HG03558 (cell line): Measurements from ENCODE around the gene PIH1D2.
"Not testable (repeated sequence)": the region's sequence is repeated elsewhere in the genome, so short reads cannot be mapped to it uniquely, and the experiment has no call there.

Source experiments
- ATAC-seq: cut with Tn5 transposase; IDR thresholded peaks from one replicate; pipeline ENCODE4 v1.9.1; 2021; ENCODE audit warnings: moderate number of reproducible peaks; ENCODE audit not compliant: unreplicated experiment; ENCODE audit errors: extremely low read depth

Gene PIH1D2

DNA sequence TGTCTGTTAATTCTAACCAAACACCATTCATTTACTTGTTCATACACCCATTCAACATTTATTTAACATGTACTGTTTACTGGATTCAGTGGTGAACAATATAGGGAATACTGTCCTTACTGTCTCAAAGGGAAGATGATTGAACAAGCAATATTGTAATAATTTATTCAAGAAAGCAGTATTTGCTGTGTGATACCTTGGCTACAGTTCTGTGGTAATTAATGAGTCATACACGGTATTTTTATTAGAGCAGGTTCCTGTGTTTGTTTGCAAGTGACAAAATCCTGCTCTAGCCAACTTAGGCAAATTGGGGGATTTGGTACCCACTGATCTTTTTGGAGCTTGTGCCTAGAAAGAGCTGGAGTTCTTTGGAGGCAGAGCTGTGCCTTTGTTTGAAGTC lies 15.7 kb downstream of the PIH1D2 start:
- no peak for ATAC-seq

DNA sequence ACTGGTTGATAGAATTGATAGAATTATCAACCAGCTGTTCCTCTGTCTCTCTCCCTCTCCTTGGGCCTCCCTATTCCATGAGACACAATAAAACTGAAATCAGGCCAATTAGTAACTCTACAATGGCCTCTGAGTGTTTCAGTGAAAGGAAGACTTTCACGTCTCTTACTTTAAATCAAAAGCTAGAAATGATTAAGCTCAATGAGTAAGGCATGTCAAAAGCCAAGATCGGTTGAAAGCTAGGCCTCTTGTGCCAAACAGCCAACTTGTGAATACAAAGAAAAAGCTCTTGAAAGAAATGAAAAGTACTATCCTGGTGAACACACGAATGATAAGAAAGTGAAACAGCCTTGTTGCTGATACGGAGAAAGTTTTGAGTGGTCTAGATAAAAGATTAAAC lies 16.6 kb downstream of the PIH1D2 start:
- no peak for ATAC-seq

DNA sequence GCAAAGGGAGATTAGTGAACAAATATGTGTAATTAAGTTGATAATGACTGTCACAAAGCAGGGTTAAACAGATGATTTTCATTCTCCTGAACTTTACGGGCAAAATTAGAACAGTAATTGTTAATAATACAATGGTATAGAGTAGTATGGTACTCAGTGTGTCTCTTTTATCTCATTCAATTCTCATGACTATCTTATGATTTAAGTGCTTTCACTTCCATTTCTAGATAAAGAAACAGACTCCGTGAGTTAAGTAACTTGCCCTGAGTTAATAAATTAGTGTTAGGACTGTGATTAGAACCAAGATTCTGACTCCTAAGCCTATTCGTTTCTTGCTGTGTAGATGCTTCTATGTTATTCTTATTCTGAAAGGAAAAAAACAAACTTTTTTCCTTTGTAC lies 22.0 kb downstream of the PIH1D2 start:
- ATAC-seq = no peak

DNA sequence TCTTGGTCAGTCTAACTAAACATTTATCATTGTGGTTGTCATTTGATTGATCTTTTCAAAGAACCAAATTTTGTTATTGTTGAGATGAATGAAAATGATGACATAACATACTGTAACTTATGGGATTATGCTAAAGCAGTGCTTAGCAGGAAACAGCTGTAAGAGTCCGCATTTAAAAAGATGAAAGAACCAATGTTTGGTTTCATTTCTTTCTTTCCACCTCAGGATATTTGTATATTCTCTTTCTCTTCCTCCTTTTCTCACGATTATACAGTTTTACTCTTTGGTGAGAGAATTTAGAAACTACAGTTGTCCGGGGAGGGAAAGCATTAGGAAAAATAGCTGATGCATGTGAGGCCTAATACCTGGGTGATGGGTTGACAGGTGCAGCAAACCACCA lies 23.1 kb downstream of the PIH1D2 start:
- peak; percentile 54 for ATAC-seq

DNA sequence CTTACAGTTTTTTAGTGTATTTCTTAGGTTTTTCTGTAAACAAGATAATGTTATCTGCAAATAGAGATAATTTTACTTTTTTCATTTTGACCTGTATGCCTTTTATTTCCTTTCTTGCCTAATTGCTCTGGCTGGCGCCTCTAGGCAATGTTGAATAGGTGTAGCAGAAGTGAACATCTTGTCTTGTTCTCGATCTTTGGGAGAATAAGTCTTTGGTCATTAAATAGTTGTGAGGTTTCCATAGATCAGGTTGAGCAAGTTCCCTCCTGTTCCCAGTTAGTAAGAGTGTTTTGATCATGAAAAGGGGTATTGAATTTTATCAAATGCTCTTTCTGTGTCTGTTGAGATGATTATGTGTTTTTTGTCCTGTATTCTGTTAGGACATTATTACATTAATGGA lies 24.0 kb downstream of the PIH1D2 start:
- no peak for ATAC-seq

DNA sequence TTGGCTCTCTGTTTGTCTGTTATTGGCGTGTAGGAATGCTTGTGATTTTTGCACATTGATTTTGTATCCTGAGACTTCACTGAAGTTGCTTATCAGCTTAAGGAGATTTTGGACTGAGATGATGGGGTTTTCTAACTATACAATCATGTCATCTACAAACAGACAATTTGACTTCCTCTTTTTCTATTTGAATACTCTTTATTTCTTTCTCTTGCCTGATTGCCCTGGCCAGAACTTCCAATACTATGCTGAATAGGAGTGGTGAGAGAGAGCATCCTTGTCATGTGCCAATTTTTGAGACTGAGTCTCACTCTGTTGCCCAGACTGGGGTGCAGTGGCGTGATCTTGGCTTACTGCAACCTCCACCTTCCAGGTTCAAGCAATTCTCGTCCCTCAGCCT lies 25.6 kb downstream of the PIH1D2 start:
- not testable (repeated sequence) for ATAC-seq

DNA sequence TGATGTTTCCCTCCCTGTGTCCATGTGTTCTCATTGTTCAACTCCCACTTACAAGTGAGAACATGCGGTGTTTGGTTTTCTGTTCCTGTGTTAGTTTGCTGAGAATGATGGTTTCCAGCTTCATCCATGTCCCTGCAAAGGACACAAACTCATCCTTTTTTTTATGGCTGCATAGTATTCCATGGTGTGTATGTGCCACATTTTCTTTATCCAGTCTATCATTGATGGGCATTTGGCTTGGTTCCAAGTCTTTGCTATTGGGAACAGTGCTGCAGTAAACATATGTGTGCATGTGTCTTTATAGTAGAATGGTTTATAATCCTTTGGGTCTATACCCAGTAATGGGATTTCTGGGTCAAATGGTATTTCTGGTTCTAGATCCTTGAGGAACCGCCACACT lies 27.2 kb downstream of the PIH1D2 start:
- not testable (repeated sequence) for ATAC-seq

DNA sequence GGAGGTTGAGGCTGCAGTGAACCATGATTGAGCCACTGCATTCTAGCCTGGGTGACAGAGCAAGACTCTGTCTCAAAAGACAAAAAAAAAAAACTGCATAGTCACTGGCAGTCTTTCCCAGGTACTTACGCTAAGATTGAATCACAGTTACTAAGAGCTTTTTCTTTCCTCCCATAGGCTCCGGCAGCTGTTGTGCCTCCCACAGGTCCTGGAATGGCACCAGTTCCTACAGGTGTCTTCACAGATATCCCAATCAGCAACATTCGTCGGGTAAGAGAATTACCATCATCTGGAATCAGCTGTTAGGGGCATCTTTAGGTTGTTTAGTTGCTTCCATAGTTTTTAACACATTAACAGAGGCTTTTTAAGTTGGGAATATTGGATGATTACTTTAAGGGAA lies 28.9 kb downstream of the PIH1D2 start:
- ATAC-seq = no peak

DNA sequence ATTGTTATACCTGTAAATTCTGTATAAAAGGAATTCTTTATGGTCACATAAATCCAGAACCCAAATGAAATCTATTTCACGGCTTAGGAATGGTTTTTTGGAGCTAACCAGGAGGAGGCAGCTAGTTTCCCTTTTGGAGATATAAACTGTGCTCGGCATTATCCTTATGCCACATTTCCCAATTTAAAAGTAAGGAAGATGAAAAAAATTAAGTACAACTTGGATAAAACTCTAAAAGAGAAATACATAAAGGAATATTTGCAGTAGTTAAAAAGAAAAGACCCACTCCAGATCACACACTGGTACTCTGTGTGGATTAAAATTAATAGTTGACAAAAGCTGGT lies 30.9 kb downstream of the PIH1D2 start:
- ATAC-seq = no peak

DNA sequence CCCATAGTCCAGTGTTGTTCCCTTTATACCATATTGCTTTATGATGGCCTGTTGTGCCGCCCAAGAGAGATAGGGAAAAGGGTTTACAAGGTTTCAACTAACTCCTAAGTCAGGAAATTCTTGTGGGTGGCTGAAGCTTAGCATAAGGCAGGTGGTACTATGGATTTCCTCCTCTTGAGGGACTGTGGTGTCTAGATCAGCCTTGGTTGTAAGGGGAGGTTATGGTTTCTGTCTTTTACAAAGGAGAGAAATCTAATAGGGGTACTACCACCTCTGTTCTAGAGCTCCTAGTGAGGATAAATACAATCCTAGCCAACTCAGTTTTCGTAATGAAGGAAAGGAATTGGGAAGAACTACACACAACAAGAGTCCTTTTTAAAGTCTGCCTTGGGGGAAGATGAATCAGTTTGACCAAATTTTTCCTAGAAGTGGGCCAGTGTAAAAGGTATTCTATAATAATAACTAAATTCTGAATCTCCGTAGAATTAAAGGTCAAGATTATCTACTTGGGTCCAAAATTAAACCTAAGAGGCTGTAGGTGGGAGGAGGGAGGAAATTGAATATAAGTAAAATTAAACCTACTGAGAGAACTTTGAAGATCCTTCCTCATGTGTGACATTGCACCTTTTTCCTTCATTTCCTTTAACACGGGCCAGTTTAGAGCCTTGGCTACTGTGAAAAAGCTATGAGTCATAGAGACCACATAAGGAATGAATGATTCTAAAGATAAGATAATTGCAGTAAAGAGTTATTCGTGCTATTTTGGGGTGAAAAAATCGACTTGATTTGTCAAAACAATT lies 31.5 kb downstream of the PIH1D2 start:
- no peak for ATAC-seq

DNA sequence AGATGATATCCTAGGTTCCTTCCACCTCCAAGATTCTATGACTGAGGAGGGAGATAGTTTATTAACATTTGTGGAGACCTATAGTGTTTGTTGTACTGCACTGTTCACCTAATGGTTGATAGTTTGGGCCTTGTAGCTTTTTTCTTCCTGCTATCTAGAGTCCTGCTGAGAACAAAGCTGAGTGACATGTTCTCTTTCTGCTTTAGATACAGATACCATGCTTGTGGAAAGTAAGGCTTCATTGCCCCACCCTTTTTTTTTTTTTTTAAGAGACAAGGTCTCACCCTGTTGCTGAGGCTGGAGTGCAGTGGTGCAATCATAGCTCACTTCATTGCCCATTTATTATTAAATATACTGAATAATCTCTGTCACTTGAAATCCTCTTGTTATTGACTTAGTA lies 36.3 kb downstream of the PIH1D2 start:
- no peak for ATAC-seq

DNA sequence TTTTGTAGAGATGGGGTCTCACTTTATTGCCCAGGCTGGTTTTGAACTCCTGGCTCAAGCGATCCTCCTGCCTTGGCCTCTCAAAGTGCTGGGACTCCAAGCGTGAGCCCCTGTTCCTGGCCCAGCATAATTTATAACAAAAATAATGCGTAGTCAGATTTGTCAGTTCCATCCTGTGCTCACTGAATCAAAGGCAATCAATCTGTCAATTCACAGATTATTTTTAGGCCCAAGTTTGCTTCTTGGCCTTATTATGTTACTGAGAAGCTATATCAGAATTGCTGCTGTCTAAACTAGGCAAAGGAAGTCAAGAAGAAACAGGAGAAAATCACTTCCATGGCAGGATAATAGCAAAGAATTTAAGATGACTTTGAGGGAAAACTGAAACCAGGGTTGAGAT lies 39.9 kb downstream of the PIH1D2 start:
- no peak for ATAC-seq

DNA sequence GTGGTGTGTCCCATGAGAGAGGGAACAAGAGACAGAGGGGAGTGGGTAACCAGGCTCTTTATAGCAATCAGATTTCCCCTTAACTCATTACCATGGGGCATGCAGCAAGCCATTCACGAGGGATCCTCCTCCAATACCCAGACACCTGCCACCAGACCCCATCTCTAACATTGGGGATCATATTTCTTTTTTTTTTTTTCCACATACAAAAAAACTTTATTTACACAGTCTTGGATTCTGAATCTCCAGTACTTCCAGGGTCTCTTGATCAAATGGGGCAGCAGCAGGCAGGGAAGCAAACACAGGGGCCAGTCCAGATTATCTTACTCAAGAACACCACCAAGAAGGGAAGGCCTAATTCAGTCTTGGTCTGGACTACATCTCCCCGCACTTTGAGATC lies 44.4 kb downstream of the PIH1D2 start:
- no peak for ATAC-seq

DNA sequence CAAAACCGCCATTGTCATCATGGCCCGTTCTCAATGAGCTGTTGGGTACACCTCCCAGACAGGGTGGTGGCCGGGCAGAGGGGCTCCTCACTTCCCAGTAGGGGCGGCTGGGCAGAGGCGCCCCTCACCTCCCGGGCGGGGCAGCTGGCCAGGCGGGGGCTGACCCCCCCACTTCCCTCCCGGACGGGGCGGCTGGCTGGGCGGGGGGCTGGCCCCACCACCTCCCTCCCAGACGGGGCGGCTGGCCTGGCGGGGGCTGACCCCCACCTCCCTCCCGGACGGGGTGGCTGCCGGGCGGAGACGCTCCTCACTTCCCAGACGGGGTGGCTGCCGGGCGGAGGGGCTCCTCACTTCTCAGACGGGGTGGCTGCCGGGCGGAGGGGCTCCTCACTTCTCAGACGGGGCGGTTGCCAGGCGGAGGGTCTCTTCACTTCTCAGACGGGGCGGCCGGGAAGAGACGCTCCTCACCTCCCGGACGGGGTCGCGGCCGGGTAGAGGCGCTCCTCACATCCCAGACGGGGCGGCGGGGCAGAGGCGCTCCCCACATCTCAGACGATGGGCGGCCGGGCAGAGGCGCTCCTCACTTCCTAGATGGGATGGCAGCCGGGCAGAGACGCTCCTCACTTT lies 46.9 kb downstream of the PIH1D2 start:
- not testable (repeated sequence) for ATAC-seq

DNA sequence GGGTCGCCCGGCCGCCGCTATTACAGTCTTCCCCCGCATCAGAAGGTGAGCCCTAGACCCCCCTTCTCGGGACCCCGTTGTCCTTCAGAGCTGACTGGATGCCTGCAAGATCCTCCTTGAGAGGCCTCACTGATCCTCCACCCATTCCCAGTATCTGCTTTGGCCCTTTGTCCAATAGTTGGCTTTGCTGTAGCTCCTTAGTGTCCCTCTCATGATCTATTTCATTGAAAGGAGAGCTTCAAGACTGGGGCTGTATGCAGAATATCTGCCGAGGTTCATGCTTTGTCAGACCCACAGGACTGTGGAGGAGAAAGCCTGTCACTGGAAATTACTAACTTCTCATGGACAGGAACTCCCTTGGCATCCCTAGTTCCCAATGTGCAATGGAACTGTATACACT lies 48.1 kb downstream of the PIH1D2 start:
- no peak for ATAC-seq

DNA sequence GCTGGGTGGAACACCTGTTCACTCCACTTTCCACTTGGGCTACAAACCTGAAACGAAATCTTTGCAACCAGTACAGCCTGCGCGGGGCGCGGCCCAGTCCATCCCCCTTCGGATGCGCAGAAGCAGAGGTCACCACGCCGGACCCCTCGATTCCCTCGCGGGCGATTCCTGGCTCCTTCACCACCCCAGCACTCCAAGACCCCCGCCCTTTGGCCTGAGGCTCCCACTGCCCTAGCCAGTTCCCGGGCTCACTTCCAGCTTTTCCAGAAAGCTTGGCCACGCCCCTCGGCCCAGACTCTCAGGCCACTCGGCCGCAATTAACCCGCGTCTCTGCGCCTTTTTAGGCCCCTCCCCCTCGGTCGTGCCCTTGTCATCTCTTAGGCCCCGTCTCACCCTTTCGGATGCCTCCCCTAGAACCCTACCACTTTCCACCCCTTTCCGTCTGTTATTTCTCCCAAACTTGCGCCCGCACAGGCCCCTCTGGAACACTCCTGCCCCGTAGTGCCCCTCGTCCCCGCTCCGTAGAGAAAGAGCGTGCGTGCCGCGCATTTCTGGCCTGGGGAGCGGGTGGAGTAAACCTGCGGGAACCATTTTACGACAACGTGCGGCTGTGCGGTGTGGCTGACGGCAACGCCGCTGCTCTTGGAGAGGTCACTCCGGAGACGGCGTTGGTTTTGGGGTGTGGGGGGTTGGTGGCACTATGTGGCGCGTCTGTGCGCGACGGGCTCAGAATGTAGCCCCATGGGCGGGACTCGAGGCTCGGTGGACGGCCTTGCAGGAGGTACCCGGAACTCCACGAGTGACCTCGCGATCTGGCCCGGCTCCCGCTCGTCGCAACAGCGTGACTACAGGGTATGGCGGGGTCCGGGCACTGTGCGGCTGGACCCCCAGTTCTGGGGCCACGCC lies 48.8 kb downstream of the PIH1D2 start, which contains the start of gene DLAT:
Gene DLAT (plus strand): TSS at position 636 of the 906 bp plus-strand sequence. CDS start 65 bp downstream, at position 701.
- ATAC-seq = peak; percentile 38

DNA sequence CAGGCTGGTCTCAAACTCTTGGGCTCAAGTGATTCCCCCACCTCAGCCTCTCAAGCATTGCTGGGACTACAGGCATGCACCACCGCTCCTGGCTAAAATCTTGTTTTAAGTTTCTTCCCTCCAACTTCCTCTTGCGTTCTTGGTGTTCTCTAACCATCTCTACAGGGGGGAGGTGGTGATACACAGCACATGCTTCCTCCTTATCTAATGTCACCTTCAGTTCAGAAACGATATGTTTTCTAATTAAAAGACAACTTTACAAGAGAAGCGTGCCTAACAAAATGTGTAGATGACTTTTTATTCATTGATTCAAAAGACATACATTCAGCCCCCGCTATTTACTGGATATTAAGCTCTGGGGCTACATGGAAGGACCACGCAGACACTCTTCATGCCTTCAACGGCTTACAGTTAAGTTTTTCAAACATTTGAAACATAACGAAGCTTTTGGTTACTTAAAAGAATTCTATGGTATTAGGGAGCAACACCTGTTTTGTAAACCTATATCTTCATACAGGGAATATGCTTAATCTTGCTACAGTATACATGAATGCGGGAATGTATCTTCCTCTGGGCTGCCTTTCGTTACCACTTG lies 49.5 kb downstream of the PIH1D2 start:
- ATAC-seq = peak; percentile 32

DNA sequence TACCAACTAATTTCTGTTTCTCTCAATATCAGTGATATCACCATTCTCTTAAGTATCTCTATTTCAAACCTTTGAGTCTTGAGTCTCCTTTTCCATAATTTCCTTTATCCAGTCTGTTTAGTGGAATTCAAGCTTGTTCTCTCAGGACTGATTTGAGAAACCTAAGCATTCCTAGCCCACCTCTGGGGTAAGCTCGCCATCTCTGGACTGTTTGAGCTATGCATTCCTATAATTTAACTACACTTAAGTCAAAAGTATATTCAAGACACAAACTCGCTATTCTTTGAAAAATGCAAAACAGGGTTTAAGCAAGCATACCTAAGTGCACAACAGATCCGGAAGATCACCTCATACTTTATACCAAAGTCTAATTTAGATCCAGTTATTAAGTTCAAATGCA lies 50.7 kb downstream of the PIH1D2 start:
- ATAC-seq = no peak

DNA sequence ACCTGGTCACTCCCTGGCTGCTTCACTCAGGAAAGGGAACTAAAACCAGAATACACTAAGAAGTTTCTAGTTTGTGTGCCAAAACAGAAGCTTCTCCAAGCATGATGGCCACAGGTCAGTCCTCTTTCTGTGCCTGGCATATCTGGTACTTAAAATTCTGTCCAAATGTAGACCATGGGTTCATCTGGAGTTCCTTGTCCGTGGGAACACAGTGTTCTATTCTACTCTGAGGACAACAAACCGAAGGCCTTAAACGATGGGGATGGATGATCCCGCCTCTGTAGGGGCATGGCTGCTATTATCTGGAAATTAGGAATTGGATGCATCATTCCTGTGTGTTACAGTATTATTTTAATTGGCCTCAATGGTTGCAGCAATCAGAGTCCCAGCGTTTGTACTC lies 54.8 kb downstream of the PIH1D2 start:
- no peak for ATAC-seq
